GM18868 (cell line): Measurements from ENCODE around the gene EXOSC7.

Experiments used
- ATAC-seq: cut with Tn5 transposase; IDR thresholded peaks from one replicate; pipeline ENCODE4 v1.9.1; 2021; ENCODE audit warnings: mild to moderate bottlenecking, moderate library complexity; ENCODE audit not compliant: unreplicated experiment

The EXOSC7 gene

DNA sequence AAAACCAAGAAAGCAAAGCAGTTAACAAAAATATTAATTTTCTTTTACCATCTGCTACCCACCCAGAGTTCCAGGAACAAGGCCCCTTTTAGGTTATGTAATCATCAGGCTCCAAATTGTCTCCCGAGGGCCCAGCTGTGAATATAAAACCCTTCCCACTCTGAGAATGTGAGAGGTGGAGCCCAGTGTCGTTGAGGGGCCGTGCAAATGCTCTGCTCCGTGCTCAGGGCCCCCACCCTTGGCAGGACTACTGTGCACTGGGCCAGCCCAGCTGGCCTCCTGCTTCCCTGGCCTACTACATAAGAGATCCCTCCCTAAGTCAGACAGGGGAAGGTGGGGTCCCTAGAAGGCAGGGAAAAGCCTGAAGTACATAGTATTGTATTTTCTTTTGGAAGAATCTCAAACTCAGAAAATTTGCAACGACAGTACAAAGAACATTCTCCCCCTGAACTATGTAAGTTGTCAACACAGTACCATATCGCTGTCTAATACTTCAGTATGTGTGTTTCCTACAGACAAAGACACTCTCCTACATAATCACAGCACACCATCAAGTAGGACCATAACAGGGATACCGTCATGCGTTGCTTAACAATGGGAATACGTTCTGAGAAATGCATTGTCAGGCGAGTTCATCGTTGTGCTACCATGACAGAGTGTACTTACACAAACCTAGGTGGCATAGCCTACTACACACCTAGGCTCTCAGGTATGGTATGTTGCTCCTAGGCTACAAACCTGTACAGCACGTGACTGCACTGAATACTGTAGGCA is 45.7 kb downstream of the EXOSC7 start:
- no peak for ATAC-seq

- no peak for ATAC-seq
These were observed 47.6 kb downstream of the EXOSC7 start for GRCh38 chr3:45023675-45024074.

- ATAC-seq: no peak
These were observed 48.7 kb downstream of the EXOSC7 start for GRCh38 chr3:45024542-45025255.

DNA sequence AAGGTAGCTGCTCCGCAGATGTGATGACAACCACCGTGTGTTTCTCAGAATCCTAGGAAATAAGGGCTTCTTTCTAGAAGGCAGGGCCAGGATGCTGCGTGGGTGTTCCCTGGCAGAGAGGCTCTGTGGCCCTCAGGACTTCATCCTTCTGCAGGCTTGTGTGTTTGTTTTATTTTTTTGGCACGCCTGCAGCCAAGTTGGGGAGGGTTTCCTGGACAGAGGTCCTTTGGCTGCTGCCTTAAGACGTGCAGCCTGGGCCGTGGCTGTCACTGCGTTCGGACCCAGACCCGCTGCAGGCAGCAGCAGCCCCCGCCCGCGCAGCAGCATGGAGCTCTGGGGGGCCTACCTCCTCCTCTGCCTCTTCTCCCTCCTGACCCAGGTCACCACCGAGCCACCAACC is 50.0 kb downstream of the EXOSC7 start, which contains the start of gene CLEC3B:
TSS of gene CLEC3B (plus strand) at position 266 of the 400 bp plus-strand sequence. CDS start at position 326, 60 bp downstream.
- ATAC-seq: no peak

DNA sequence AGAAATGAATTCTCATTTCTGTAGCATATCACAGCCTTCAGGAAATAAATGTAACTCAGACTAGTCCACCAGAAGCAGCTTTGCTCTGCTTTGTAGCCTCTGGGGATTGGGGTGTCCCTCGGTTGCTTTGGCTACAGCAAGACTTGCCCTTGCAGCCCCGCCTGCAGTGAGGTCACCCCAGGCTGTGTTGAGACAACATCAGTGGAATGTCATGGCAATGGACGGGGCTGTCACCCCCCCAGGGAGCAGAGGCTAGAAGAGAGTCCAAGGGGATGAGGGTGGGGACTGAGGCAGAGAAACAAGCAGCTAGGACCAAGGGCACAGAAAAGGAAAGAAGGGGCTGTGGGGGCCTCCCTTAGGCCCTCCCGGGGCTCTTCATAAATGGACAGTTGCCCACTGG is 50.9 kb downstream of the EXOSC7 start:
- ATAC-seq: no peak

- ATAC-seq: no peak
These were observed 51.4 kb downstream of the EXOSC7 start for GRCh38 chr3:45027441-45027840.

DNA sequence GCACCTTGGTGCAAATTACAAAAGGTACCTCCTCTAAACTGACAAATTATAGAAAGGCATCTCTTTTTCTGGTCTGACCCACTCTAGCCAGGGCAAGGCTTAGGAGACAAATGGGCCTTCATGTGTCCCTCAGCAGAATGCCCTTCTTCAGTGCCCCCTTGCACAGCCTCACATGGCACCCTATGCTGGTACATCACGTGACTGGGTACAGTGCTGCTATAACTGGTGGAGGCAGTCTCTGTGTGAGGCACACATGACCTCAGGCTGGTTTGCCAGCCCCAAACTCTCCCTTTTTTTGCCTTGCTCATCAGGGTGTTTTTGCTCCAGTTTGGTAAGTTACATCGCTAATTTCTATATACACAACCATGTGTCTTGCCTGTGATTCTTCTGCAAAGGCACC is 53.2 kb downstream of the EXOSC7 start:
- no peak for ATAC-seq

DNA sequence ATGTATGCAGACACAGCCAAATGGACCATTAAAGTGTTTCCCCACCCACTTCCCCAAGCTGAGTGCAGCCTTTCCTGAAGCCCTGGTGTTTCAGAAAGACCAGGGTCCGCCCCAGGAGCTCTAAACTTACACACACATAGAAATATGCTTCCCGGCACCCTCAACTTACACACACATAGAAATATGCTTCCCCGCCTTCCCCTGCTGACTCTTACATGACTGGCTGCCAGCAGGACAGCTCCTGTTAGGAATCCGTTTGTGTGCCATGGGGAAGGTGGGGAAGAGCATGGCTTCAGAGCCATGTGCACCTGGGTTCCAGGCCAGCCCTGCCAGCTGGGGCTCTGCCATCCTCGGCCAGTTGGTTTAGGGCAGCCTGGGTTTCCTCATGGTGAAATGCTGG is 53.6 kb downstream of the EXOSC7 start:
- no peak for ATAC-seq

GRCh38 chr3:45031531-45031930 is 55.5 kb downstream of the EXOSC7 start:
- no peak for ATAC-seq

- no peak for ATAC-seq
These were observed 56.1 kb downstream of the EXOSC7 start for GRCh38 chr3:45032113-45032512.

DNA sequence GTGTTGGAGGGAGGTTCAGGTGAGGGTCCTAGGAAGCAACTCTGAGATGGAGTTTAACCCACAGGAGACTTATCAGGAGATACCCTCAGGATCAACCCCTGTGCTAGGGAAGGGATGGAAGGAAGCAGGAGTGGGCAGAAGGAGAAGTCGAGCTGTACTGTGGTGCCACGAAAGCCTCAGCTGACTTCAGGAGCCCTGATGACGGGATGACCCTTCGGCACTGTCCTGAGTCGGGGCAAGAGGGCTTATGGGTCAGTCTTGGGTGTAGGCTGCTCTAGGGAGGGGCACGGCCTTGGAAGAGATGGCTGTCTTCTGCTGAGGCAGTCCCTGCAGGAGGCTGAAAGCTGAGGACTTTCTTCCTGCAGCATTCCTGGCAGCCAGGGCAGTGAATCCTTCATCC is 57.7 kb downstream of the EXOSC7 start:
- ATAC-seq: no peak

- no peak for ATAC-seq
These were observed 58.7 kb downstream of the EXOSC7 start for GRCh38 chr3:45034612-45035252.

GRCh38 chr3:45035441-45036301 is 59.6 kb downstream of the EXOSC7 start:
- no peak for ATAC-seq

GRCh38 chr3:45037720-45038455 is 61.8 kb downstream of the EXOSC7 start:
- ATAC-seq: peak; percentile 79

DNA sequence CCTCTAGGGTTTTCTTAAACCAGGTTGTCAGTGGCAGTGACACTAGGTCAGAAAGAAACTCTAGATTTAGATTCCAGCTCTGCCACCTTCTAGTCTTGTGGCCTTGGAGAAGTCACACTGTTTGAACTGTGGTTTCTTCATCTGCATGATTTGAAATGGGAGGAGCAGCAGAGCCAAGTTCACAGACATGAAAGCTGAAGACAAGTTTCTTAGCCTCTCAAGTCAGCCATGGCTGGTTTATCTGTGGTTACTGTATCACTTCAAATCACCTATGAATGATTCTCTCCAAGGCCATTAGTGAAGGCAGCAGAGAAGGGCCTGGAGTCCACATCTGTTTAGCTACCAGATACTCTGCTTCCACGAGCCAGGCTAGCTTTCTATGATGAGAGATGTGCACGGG is 65.6 kb downstream of the EXOSC7 start:
- no peak for ATAC-seq

DNA sequence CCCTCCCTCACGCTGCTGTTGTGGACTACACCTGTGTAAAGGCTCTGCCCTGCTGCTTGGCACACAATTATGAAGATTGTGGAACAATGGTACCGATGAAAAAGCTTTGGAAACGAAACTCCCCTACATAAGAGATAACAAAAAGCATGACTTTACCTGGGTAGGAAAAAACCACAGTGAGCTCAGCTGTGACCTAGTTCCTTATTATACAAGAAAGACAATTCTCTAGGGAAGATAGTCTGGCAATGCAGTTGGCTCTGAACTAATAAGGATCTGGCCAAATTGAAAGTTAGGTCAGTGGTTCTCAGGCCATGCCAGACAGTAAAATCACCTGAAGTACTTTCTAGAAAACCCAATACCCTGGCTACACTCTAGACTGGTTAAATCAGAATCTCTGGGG is 66.1 kb downstream of the EXOSC7 start:
- no peak for ATAC-seq

DNA sequence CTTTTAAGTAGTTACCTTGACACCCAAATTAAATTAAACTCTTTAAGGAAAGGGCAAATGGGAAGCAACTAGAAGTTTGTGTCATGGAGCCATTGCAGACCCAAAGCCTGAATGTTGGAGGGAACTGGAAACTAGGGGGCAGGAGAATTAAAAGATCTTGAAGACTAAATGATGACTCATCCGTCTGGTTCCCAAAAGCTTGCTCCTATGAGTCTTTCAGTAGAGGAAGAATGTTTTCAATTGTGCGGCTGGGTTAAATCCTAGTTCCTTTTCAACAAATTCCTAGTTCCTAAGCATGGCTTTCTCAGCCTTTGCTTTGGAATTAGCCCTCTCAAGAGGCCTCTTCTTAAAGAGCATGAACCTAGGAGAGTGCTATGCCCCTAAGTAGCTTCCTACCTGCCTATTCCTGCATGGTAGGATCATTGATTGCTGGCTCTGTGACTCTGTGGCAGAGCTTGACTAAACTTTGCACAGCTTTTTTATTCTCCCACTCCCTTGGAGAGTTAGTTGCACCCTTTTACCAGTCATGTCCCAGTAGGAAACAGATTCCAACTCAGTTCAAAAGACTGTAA is 67.8 kb downstream of the EXOSC7 start:
- ATAC-seq: no peak

GRCh38 chr3:45048244-45048643 is 72.2 kb downstream of the EXOSC7 start:
- no peak for ATAC-seq

DNA sequence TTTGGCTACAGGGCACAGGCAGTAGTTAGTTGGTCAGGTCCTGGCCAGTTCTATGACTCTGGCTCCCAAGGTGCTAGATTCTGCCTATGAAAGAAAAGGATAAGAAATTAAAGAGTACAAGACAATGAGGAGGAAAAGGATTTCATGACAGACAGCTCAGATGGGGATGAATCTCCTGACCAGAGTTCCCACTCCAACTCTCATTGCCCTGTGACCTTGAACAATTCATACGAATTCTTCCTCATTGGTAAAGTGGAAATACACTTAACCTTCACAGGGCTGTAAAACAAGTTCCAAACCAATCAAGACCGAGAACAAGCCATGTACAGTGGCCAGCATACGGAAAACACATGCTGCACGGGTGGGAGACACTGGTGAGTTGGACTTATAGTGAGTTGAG is 73.8 kb downstream of the EXOSC7 start:
- no peak for ATAC-seq

DNA sequence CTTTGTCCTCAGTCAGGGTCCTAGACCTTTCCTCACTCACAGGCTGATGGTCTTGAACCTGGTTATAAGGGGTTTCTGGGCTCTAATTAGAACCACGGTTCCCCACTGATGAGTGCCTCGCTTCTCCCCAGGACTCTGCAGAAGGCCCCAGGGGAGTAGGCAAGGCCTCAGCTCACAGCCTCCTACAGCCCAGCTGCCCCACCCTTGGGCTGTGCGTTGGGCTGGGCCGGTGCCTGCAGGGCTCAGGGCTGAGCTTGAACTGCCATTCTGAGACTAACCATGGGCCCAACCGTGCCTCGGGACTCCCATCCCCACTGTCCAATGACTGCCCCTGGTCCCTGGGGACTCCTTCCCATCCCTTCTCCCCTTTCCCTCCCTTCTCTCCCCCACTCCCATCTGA is 75.6 kb downstream of the EXOSC7 start:
- no peak for ATAC-seq
